ENCODE measurements around the gene AGGF1. TPM values are rescaled to one million over a fixed set of nuclear protein-coding genes. Genes with fewer than 3 reads are reported as not detected.

Gene AGGF1
- total RNA-seq, 1 experiment from 2014 or later: 23.2 TPM

DNA sequence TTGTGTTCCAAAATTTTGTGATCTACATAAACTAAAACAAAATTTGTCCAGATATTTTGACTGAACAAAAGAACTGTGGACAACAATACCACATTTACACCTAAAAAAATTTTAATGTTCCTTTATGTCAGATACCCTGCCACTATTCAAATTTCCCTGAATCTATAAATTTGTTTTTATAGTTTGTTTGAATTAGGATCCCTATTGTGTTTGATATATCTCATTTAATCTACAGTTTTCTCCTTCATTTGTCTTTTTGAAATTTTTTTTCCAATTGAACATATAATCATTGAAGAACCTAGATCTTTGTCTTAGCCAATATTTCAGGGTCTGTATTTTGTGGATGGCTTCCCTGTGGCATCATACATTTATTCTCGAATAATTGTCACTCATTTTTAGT, 5.7 kb downstream of the AGGF1 start:
- peaks cover 5% of the 10 kb centered on the region for H3K9me3 Mint-ChIP-seq
- no peak for DNase-seq (ENCODE audit: low spot score)
- peaks cover 5% of the 10 kb centered on the region; the same call in 1 of the 2 replicates for H3K27me3 Mint-ChIP-seq (ENCODE audit: low read depth)
- H3K4me3 Mint-ChIP-seq: no peak overlapping the region
- POLR2A ChIA-PET: no interaction called here
- peaks cover 51% of the 10 kb centered on the region for H3K36me3 Mint-ChIP-seq
- H3K4me1 Mint-ChIP-seq: peaks cover 6% of the 10 kb centered on the region
- TF ChIP-seq ZBTB43 (CRISPR knock-in tag; IDR thresholded peaks at IDR 0.05) (no peak), RELA (CRISPR knock-in tag; IDR thresholded peaks at IDR 0.05; ENCODE audit: borderline replicate concordance) (no peak), SOX15 (CRISPR knock-in tag; IDR thresholded peaks at IDR 0.05) (no peak), NR2C2 (CRISPR knock-in tag; IDR thresholded peaks at IDR 0.05) (no peak), E2F5 (CRISPR knock-in tag; IDR thresholded peaks at IDR 0.05) (no peak), NFE2L1 (CRISPR knock-in tag; IDR thresholded peaks at IDR 0.05) (no peak), STAT6 (CRISPR knock-in tag; conservative IDR thresholded peaks at IDR 0.05; ENCODE audit: low read depth) (no peak), MYBL2 (CRISPR knock-in tag; IDR thresholded peaks at IDR 0.05) (no peak), PRRX2 (CRISPR knock-in tag; IDR thresholded peaks at IDR 0.05) (no peak), FOXK1 (CRISPR knock-in tag; IDR thresholded peaks at IDR 0.05) (no peak), PRDM15 (CRISPR knock-in tag; IDR thresholded peaks at IDR 0.05) (no peak), ATF3 (CRISPR knock-in tag; conservative IDR thresholded peaks at IDR 0.05) (no peak), ZNF671 (CRISPR knock-in tag; IDR thresholded peaks at IDR 0.05) (no peak), ZNF423 (CRISPR knock-in tag; IDR thresholded peaks at IDR 0.05) (no peak), CBFB (CRISPR knock-in tag; IDR thresholded peaks at IDR 0.05; ENCODE audit: low read depth) (no peak), ELF4 (CRISPR knock-in tag; IDR thresholded peaks at IDR 0.05; ENCODE audit: low read depth) (no peak), FOXJ3 (CRISPR knock-in tag; IDR thresholded peaks at IDR 0.05; ENCODE audit: borderline replicate concordance) (no peak), TEAD1 (CRISPR knock-in tag; IDR thresholded peaks at IDR 0.05) (no peak)
- TF ChIP-seq, protein P1, sequence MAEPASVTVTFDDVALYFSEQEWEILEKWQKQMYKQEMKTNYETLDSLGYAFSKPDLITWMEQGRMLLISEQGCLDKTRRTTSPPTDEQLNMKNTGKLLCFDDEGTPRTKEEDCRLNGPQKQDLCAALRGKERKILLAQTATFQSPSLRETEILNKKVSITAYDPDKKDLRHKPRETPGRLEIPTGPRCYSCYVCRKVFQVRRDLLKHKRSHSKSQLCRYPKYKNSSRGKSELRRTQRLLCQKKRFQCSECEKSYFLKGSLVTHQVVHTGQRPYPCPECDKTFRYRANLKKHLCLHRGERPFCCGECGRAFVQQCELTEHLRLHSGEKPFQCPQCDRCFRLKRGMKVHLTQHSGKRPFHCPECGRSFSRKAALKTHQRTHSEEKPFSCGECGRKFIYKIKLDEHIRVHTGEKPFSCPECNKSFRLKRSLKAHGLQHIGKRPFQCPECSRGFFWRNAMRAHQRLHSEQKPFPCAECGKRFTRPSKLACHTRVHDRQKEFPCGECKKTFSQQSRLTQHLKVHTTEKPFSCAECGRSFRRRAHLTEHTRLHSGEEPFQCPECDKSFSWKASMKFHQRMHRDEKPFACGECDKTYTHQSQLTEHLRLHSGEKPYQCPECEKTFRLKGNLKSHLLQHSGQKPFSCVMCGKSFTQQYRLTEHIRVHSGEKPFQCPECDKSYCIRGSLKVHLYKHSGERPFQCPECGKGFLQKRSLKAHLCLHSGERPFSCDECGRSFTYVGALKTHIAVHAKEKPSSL (CRISPR knock-in tag; conservative IDR thresholded peaks at IDR 0.05): no peak
- CTCF ChIA-PET: no interaction called here
- H3K27ac Mint-ChIP-seq: no peak overlapping the region
- ATAC-seq: no peak
